Nucleus accumbens (tissue), 56 donors: Measurements from ENCODE around the gene MINDY1.

ENCODE experiments used
- DNase-seq, 56 donors: peaks; one replicate each; lab custom pipeline; 2025; lab: John Stamatoyannopoulos, UW

MINDY1 gene

GRCh38 chr1:151012684-151013471, 6.2 kb upstream of the MINDY1 start:
- DNase-seq: no peak

DNA sequence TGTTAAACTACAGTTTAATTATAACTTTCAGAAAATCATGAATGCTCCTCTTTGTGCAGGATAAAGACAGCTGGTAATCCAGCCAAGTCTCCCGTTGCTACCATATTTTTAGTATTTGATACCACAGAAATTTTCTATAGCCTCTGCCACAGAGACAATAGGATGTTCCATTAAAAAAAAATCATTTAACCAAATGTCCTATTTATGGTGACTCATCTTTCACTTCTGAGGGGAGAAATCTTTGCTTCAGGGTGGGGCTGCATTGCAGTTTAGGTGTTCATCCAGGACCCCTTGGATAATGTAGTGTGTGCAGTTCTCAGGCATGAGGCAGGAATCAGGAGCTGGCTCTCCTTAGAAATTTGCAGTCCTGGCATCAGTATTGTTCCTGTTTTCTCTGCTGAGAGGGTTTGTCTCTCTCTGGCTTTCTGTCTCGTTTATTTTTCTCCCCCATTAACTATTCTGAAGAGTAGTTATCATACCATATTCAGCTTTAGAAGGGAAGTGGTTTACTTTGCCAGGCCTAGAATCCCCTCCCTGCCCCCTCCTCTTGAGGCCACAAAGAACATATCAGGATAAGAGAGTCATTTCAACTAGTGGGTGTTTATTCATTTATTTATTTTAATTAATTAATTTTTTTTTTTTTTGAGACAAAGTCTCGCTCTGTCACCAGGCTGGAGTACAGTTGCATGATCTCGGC, 4.6 kb upstream of the MINDY1 start:
- DNase-seq: no peak

DNA sequence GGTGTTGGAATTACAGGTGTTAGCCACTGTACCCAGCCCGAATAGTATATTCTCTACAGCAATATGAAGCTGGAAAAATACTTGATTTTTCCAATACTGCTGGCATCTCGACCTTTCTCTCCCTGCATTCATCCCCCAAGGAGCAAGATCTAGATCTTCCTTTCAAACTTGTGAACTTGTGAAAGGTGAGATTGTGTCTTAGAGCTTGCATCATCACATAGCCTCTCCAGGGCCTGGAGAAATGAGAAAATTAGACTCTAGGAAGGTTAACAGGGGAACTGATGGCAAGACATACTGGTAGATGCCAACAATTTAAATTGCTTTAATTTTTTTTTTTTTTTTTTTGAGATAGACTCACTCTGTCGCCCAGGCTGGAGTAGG, 3.6 kb upstream of the MINDY1 start:
- no peak for DNase-seq

GRCh38 chr1:151009674-151010345, 3.1 kb upstream of the MINDY1 start:
- DNase-seq: no peak

DNA sequence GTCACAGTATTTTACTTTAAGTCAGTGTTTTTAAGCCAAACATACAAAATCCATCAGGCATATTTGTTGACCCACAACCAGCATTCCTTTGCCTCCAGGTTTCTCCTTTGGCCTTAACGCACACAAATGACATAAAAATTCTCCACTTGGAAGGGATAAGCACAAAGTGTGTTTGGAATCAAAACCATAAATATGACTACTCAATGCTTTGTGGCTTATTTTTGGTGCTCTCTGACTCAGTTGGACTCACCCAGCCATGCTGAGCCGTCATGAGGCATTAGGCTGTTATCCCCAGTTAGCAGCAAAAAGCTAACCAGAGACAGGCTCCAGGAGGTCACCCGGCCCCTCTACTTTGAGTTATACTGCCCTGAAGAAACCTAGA, 2.5 kb upstream of the MINDY1 start:
- no peak for DNase-seq

GRCh38 chr1:151008244-151009205, 1.8 kb upstream of the MINDY1 start, which contains the start of gene PRUNE1:
TSS of gene PRUNE1 (plus strand) at chr1:151008449. CDS start at chr1:151008633, 184 bp downstream.
- DNase-seq: peak; percentile 57 to 97 (median 90)

DNA sequence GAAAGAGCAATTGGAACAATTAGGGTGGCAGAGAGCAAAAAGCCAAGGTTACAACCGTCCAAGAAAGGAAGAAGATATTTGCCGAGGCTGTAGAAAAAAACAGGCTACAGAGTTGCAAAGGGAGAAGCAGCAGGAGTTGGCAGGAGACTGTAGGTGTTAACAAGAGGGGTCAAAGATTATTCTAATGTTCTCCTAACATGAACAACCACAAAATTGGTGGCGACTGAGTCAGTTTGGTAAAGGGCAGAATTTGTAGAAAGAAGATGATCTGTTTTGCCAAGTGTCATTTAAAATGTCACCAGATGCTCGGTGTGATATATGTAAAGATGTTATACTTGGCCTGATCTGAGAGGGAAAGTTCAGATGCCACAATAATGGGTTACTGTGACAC, 1.1 kb upstream of the MINDY1 start:
- DNase-seq: peak in 1 of 56 donors; percentile 25

- peak in 2 of 56 donors; percentile 38 to 63 for DNase-seq
These were observed 878 bp downstream of the MINDY1 start for GRCh38 chr1:151005729-151006319.

DNA sequence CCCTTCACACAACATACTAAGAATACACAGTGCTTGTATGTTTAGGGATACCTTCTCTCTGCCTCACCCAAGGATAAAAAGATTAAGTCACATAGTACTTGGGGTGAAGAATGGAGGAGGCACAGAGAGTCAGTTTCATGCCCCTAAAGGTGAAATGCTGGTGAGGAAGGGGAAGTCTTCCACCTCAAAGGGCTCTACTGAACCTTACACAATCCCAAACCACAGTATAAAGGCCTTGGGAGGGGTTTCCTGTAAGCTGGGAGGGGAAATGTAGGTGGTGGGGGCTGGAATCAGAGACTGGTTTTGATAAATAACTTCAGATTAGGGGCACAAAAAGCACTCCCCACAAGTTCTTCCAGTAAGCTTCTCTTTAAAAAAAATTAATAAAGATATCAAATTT, 3.5 kb downstream of the MINDY1 start:
- DNase-seq: no peak

GRCh38 chr1:151002611-151003010, 4.1 kb downstream of the MINDY1 start:
- no peak for DNase-seq

DNA sequence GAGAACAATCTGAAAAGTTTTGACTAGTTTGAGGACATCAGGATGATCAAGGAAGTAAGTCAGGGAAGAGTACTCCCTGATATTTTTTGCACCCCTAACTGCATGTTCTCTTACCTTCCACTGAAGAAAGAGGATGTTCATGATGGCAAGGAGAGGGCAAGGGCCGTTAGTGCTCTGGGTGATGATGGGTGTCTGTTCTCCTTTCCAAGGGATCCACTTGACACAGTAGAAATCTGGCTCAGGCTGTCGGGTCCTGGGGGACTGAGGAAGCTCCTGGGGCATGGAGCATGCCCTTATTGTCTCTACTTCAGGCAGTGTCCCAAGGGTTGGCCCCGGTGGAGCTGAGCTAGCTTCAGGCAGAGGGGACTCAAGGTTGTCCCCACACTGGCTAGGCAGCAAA, 4.7 kb downstream of the MINDY1 start:
- DNase-seq: no peak

GRCh38 chr1:151001602-151002001, 5.1 kb downstream of the MINDY1 start:
- DNase-seq: peak in 1 of 56 donors; percentile 5

DNA sequence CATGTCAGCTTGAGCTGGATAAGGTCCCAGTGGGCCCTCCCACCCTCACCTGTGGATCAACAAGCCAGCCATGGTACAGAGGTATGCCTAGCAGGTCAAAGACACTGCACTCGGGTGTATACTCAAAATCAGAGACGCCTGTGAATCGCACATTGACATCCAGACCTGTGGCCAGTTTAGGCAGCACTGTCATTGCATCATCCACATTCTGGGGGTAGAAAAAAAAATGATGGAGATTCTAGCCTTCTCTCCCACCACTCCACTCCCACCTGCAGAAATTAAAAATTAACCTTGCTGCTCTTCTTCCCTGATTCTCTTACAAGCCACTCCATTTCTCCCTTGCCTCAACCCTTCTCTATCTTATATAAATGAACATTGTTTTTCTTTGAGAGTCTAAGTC, 6.3 kb downstream of the MINDY1 start:
- no peak for DNase-seq

DNA sequence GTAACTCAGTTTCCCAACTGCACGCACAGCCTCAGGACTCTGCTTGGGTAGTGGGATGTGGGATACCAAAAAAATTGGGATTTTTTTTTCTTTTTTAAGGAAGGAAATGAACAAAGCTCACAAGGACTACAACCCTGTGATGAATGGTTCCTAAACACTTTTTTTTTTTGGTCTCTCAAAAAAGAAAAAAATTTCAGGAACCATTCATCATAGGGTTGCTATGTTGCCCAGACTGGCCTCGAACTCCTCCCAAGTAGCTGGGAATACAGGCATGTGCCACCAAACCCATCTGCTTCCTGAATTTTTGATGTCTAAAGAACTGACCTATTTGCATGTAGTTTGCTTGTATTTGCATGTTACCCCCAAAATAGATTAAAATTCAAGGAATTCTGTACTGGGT, 6.8 kb downstream of the MINDY1 start:
- DNase-seq: no peak

- peak in 25 of 56 donors; percentile 5 to 39 (median 17) for DNase-seq
These were observed 7.5 kb downstream of the MINDY1 start for GRCh38 chr1:150999051-150999674.

DNA sequence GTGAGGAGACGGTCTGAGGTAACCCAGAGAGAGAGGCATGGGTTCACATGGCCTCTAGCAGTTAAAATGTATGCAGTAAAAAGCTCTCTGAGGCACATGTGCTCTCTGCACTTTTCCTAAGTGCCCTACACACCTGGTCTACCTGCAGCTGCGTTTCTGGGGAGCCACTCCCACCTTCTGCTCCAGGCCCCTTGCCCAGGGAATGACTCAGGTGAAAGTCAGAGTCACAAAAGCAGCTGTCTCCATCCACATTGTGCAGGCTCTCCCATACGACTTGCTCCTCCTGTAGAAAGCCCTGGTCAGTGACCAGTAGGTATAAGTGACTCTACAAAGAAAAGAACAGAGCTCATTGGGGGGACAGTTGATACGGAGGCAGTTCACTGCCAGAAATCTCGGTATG, 8.8 kb downstream of the MINDY1 start:
- no peak for DNase-seq

GRCh38 chr1:150997126-150997872, 9.4 kb downstream of the MINDY1 start:
- DNase-seq: no peak

DNA sequence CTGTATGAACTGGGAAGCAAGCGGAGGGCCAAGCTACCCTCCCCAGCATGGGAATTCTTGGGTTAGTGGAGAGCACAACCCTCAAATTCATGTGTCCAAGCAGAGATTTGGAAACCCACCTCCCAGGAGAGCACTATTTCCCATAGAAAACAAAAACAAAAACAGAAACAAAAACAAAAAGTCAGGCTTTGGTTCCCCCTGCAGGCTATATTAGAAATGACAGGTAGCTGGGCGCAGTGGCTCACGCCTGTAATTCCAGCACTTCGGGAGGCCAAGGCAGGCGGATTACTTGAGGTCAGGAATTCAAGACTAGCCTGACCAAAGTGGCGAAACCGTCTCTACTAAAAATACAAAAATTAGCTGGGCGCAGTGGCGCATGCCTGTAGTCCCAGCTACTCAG, 10.8 kb downstream of the MINDY1 start:
- peak in 13 of 56 donors; percentile 6 to 47 (median 23) for DNase-seq

DNA sequence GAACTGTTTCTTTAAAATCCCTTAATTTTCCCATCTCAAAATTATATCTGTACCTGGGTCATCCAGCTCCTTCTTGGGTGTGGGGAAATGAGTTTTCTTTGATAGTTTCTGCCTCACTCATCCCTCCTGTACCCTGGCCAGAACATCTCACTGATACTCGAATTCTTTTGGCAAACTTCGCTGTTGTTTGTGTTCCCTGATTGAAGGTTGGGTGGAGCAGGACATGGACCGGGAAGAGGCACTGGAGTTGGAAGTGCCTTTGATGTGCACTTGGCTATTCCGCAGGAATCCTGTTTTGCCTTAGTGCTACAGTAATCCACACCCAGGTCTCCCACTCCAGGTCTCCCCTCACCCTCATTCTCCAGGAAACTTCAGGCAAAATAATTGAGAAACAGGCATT, 11.2 kb downstream of the MINDY1 start:
- no peak for DNase-seq
